Parathyroid adenoma (tissue), 2 donors: ENCODE measurements around the gene GNAT2.

Experiments
- H2AFZ ChIP-seq: fragments of 300-600 bp; sonication (generic); one replicate; pipeline ENCODE4 v1.7.0; 2017; ENCODE audit warnings: antibody characterized with exemption, mild to moderate bottlenecking
- H3K27ac ChIP-seq: fragments of 300-600 bp; sonication (generic); one replicate; pipeline ENCODE4 v1.7.0; 2017
- H3K27me3 ChIP-seq: fragments of 300-600 bp; sonication (generic); one replicate; pipeline ENCODE4 v1.7.0; 2017; ENCODE audit warnings: low read length; ENCODE audit not compliant: control insufficient read depth, insufficient read depth
- H3K36me3 ChIP-seq: fragments of 300-600 bp; sonication (generic); one replicate; pipeline ENCODE4 v1.7.0; 2017; ENCODE audit warnings: low read length; ENCODE audit not compliant: control insufficient read depth, insufficient read depth
- H3K4me1 ChIP-seq: fragments of 300-600 bp; sonication (generic); one replicate; pipeline ENCODE4 v1.7.0; 2017; ENCODE audit warnings: control low read depth
- H3K4me2 ChIP-seq: fragments of 300-600 bp; sonication (generic); one replicate; pipeline ENCODE4 v1.7.0; 2017; ENCODE audit warnings: low read length
- H3K4me3 ChIP-seq: fragments of 300-600 bp; sonication (generic); one replicate; pipeline ENCODE4 v1.7.0; 2017; ENCODE audit warnings: low read depth, low read length
- H3K79me2 ChIP-seq: fragments of 300-600 bp; sonication (generic); one replicate; pipeline ENCODE4 v1.7.0; 2017; ENCODE audit warnings: control low read depth
- H3K9ac ChIP-seq: fragments of 300-600 bp; sonication (generic); one replicate; pipeline ENCODE4 v1.7.0; 2017; ENCODE audit warnings: mild to moderate bottlenecking
- H3K9me3 ChIP-seq: fragments of 300-600 bp; sonication (generic); one replicate; pipeline ENCODE4 v1.7.0; 2017; ENCODE audit warnings: low read length; ENCODE audit not compliant: control insufficient read depth
- TF ChIP-seq, protein P1 (sequence below): fragments of 300-600 bp; sonication (generic); IDR thresholded peaks from one replicate; pipeline ENCODE4 v1.7.0; 2017; ENCODE audit warnings: antibody characterized with exemption, mild to moderate bottlenecking
- donor health status: primary hyperparathyroidism.

Gene GNAT2

DNA sequence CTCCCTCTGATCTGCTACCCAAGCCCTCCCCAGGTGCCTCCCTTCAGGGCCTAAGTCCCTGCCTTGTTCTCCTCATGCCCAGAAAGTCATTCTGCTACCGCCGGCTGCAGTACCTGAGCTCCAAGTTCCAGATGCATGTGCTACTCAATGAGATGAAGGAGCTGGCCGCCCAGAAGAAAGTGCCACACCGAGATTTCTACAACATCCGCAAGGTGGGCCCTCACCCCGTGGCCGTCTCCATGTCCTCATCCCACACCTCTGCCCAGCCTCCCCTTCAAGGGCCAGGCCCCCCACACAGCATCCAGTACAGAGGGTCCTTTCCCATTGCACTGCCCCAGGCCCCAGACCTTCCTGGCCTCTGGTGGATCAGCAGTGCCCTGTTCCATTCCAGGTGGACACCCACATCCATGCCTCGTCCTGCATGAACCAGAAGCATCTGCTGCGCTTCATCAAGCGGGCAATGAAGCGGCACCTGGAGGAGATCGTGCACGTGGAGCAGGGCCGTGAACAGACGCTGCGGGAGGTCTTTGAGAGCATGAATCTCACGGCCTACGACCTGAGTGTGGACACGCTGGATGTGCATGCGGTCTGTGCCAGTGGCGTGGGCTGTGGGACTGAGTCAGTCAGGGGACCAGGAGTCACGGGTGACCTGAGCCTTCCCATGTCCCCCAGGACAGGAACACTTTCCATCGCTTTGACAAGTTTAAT, 8.4 kb upstream of the GNAT2 start:
- Histone ChIP-seq H3K4me1 (no peaks in the 10 kb centered on the region), H3K27me3 (no peaks in the 10 kb centered on the region), H3K27ac (no peak overlapping the region), H3K79me2 (no peaks in the 10 kb centered on the region), H3K9me3 (no peaks in the 10 kb centered on the region), H3K4me2 (no peak overlapping the region), H3K36me3 (no peaks in the 10 kb centered on the region), H3K4me3 (no peak overlapping the region), H2AFZ (no peak overlapping the region), H3K9ac (no peak overlapping the region)
- TF ChIP-seq, protein P1, sequence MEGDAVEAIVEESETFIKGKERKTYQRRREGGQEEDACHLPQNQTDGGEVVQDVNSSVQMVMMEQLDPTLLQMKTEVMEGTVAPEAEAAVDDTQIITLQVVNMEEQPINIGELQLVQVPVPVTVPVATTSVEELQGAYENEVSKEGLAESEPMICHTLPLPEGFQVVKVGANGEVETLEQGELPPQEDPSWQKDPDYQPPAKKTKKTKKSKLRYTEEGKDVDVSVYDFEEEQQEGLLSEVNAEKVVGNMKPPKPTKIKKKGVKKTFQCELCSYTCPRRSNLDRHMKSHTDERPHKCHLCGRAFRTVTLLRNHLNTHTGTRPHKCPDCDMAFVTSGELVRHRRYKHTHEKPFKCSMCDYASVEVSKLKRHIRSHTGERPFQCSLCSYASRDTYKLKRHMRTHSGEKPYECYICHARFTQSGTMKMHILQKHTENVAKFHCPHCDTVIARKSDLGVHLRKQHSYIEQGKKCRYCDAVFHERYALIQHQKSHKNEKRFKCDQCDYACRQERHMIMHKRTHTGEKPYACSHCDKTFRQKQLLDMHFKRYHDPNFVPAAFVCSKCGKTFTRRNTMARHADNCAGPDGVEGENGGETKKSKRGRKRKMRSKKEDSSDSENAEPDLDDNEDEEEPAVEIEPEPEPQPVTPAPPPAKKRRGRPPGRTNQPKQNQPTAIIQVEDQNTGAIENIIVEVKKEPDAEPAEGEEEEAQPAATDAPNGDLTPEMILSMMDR: no peak

DNA sequence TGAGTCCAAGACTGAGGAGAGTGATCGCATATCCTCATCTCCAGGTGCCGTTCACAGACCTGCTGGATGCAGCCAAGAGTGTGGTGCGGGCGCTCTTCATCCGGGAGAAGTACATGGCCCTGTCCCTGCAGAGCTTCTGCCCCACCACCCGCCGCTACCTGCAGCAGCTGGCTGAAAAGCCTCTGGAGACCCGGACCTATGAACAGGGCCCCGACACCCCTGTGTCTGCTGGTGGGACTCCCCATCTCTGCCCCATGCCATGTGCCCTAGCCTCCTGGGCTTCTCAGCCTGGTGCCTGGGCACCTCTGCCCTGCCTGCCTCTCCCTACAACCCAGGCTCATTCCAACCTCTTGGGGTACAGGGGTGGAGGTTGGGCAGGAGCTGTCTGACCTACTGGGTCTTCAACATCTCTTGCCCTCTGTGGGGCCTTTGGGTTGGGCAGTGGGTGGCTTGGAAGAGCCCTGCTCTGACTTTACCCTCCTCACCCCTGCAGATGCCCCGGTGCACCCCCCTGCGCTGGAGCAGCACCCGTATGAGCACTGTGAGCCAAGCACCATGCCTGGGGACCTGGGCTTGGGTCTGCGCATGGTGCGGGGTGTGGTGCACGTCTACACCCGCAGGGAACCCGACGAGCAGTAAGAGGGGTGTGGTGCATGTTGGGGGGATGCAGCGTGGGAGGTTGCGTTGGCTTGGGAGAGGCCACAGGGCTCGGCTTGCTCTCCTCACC, 7.4 kb upstream of the GNAT2 start:
- Histone ChIP-seq H3K9ac (no peak overlapping the region), H3K27me3 (no peaks in the 10 kb centered on the region), H3K4me1 (no peaks in the 10 kb centered on the region), H3K27ac (no peak overlapping the region), H2AFZ (no peak overlapping the region), H3K9me3 (no peaks in the 10 kb centered on the region), H3K4me2 (no peak overlapping the region), H3K79me2 (no peaks in the 10 kb centered on the region), H3K4me3 (no peak overlapping the region), H3K36me3 (no peaks in the 10 kb centered on the region)
- TF ChIP-seq, protein P1: no peak

DNA sequence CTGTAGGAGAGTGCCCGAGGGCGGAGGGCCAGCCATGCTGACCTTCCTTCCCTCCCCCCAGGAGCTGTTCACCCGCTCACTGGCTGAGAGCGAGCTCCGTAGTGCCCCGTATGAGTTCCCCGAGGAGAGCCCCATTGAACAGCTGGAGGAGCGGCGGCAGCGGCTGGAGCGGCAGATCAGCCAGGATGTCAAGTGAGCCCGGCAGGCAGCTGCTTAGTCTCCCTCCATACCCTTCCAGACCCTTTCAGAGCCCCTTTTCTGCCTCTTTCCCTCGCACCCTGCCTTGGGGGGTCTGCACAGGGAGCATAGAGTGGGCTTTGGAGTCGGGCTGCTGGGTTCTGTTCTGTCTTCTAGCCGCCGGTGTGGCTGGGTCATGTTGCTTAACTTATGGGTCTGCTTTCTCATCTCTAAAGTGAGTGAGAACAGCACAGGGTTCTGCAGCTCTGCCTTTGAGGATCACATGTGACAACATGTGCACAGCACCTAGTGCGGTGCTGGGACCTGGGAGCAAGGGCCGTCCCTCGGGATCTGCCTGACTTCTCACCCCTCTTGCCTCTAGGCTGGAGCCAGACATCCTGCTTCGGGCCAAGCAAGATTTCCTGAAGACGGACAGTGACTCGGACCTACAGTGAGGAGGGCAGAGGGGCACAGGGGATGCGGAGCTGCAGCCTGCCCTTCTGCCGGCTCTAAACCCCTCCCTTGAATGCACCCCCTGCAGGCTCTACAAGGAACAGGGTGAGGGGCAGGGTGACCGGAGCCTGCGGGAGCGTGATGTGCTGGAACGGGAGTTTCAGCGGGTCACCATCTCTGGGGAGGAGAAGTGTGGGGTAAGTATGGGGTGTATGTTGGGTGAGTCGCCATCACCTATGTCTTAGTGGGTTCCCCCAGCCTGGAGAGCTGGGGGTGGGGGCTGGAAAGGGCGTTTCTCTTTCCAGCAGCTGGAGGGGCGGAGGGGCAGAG, 6.5 kb upstream of the GNAT2 start:
- Histone ChIP-seq H3K4me1 (no peaks in the 10 kb centered on the region), H3K79me2 (no peaks in the 10 kb centered on the region), H3K36me3 (no peaks in the 10 kb centered on the region), H3K9ac (no peak overlapping the region), H3K27me3 (no peaks in the 10 kb centered on the region), H3K27ac (no peak overlapping the region), H3K4me2 (no peak overlapping the region), H3K4me3 (no peak overlapping the region), H2AFZ (no peak overlapping the region), H3K9me3 (no peaks in the 10 kb centered on the region)
- TF ChIP-seq, protein P1: no peak

DNA sequence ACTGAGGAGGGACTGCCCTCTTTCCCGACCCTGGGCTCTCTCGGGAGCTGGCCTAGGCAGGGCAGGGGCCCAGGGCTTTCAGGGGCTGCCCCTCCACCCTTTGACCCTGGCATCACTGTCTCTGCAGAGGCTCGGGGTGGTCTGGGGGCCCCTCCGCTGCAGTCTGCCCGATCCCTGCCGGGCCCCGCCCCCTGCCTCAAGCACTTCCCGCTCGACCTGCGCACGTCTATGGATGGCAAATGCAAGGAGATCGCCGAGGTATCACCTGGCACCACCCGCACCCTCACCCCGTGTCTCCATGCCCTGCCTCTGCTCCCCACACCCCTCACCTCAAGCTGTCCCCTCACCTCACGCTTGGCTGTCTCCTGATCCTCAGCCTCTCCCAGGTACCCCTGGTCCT, 5.8 kb upstream of the GNAT2 start:
- TF ChIP-seq, protein P1: no peak
- H2AFZ ChIP-seq: no peak overlapping the region
- no peak overlapping the region for H3K27ac ChIP-seq
- H3K4me2 ChIP-seq: no peak overlapping the region
- no peak overlapping the region for H3K9ac ChIP-seq
- no peaks in the 10 kb centered on the region for H3K4me1 ChIP-seq
- H3K4me3 ChIP-seq: no peak overlapping the region
- no peaks in the 10 kb centered on the region for H3K9me3 ChIP-seq
- H3K79me2 ChIP-seq: no peaks in the 10 kb centered on the region
- H3K36me3 ChIP-seq: no peaks in the 10 kb centered on the region
- H3K27me3 ChIP-seq: no peaks in the 10 kb centered on the region
